NCI-H748 treated with DMSO at 0.1 percent for 48 hours (cell line): Measurements from ENCODE around the gene USP46.

Experiments
- DNase-seq: peaks from one replicate; lab custom pipeline; 2025; lab: John Stamatoyannopoulos, UW

The USP46 gene

DNA sequence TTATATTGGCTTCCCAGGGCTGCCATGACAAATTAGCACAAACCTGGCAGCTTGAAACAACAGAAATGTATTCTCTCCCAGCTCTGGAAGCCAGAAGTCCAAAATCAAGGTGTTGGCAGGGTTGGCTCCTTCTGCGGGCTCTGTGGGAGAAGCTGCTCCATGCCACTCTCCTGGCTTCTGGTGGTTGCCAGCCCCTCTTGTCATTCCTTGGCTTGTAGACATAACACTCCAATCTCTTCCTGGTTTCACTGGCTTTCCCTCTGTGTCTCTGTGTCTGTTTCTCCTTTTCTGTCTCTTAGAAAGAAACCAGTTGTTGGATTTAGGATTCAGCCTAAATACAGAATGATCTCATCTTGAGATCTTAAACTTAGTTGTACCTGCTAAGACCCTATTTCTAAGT, 85.5 kb downstream of the USP46 start:
- DNase-seq, result peak; percentile 1

DNA sequence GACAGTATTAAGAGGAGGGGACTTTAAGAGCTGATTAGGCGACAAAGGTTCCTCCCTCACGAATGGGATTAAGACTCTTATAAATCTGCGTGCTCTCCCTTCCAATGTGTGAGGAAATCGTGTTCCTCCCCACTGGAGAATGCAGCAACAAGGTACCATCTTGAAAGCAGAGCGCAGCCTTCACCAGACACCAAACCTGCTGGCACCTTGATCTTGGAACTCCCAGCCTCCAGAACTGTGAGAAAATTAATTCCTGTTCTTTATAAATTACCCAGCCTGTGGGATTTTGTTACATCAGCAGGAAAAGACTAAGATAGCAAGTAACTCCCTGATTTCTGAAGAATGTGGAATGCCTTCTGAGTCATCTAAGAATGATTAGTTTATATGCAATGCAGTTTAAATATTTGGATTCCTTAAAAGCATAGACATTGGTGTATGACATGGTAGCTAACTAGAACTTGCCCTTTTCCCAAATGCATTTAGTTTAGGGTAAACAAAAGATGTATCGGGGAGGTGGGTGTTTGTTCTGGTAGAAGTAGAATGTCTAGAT, 86.1 kb downstream of the USP46 start:
- no peak for DNase-seq

GRCh38 chr4:52568351-52568750, 90.8 kb downstream of the USP46 start:
- DNase-seq, result no peak

DNA sequence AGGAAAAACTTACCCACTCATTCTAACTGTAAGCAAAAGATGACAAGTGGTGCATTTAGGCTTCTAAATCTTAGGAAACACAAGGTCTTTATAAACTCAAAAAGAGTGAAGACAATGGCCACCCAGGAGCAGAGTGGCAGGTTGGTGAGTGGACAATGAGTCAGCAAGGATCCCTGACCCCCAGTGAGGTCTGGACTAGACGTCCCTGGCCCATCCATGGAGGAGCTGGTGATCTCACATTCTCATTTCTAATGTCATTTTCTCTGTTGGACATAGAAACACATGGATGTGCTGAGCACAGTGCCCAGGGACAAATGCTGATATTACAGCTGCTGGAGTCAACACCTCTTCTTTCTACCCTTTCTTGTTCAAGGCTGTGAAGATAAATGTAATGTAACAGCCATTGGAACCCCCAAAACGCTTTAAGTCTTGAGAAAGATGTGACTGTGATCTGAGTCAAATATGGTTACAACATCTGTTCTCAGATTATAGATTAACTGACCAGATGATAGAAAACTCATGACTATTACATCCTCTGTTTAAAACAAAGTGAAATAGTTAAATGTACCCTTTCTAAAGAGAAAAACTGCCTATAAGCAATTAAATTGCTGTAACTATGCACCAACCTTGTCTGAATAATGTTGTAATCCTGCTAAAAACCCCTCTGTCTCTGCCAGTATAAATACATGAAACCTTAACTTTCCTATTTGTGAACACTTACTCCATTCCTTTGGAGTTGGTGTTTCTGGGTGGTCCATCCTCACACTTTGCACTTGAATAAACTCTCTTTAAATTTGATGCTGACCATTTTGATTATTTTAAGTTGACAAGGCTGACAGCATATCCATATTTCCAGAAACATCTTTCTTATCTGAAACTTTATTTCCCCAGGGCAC, 92.7 kb downstream of the USP46 start:
- DNase-seq, result no peak

DNA sequence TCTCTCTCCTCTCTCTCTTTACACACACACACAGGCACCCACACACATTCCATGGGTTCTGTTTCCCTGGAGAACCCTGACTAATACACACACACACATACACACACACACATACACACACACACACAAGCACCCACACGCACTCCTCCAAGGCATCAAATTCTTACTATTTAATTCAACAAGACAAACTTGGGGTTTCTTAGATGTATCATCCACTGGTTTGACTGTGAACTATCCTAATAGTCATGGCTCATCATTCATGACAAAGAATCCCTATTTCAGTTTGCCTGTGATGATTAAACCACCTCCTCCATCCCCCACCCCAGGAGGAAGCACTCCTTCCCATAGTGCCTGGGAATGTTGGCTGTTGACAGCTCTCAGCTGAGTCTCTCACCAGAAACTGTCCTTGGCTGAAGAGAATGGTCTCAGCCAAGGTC, 98.2 kb downstream of the USP46 start:
- DNase-seq, result no peak

DNA sequence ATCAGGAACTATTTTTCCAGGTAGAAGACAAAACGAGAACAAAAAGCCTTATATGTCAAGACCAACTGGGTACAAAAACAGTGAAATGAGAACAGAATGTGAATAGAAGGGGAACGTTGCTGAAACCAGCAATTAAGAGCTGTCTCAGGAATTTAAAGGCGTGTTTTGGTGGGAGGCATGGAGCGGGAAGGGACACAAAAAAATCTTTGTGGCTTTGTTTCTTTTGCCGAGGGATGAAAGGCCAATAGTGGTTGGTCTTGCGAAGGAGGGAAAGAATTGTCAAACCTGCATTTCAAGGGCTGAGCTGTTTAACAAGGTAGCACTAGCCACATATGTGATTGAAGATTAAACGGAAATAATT, 103.8 kb downstream of the USP46 start:
- no peak for DNase-seq

- DNase-seq, result no peak
These were observed 104.3 kb downstream of the USP46 start for GRCh38 chr4:52554612-52555355.

DNA sequence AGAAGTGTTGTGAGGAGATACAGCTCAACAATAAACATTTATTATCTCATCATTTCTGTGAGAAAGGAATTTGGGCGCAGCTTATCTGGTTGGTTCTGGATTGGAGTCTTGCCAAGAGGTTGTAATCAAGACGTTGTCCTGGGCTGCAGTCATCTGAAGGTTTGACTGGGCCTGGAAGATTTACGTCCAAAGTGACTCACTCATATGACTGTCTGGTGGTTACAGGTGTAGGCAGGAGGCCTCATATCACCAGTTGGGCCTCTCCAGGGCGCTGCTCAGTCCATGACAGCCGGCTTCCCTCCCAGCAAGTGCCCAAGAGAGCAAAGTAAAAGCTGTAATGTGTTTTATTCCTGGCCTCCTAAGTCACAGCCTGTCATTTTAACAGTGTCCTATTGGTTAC, 106.3 kb downstream of the USP46 start:
- DNase-seq, result no peak

- no peak for DNase-seq
These were observed 107.6 kb downstream of the USP46 start for GRCh38 chr4:52551487-52551886.

DNA sequence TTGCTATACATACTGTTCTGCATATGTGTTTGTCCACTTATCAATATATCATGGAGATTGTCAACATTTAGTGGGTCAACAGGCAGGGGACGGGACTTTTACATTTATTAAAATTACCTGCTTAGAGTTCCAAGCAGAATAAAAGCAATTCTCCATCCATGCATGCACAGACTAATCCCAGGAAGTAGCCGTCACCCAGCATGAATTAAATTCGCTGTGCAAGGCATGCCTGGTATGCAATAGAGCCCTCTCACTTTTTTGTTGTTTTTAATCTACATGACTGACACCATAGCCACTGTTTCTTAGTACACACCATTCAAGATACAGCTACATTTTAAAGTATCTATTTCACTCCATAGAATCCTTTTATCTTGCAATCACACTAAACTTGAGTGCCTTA, 108.9 kb downstream of the USP46 start:
- DNase-seq, result no peak

- no peak for DNase-seq
These were observed 110.1 kb downstream of the USP46 start for GRCh38 chr4:52548818-52549570.

DNA sequence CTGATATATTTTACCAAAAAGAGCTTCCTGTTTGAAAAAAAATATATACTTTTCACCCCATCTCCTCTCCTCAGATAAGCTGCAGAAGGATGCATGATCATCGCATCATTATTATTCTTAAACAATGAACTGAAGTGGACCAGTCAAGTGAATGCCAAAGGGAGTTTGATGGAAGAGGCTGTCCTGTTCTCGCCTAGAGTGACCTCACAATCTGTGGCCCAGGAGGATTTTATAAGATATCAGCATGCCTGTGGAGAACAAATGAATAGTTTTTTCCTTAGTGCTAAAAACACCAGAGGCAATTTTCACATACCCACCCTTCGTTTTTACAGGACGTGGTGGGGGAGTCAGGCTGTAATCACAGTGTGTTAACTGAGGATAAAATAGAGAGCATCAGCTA, 112.7 kb downstream of the USP46 start:
- no peak for DNase-seq

DNA sequence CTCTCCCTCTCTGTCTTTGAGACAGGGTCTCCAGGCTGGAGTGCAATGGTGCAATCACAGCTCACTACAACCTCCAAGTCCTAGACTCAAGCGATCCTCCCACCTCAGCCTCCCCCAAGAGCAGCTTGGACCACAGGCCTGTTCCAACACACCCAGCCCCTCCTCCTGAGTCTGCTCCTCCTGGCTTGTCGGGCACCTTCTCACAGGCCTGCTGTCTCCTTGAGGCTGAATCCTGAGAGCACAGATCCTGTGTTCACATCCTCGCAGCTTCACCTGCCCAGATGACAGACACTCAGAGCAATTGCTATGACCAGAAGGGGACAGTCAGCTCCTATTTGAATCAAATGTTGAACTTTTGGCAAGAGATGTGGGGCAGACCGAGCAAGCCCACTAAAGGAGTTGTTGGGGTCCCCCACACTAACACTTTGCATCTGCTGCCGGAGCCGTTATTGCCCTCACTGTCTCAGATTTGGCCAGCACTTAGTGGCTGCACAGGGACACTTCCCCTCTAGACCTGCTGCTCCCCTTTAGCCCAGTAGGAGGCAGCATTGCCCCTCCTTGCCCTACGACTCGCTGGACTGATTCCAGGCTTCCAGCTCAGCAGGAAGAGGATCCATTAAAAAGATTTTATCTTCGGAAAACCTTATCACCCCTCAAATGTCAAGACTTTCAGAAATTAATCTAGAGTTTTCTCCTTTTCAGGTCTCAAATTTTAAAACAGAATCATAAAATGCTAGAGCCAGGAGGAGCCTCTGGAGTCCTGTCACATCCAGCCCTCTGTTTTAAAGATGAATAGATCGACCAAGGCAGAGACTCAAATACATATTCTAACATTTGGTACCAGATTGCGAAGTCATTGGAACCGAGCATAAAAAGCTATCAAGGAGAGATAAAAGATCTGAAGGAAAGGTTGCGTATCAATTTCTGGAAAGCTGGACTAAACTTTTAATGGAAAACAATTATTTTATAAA, 113.7 kb downstream of the USP46 start:
- peak; percentile 48 for DNase-seq
